GM18505 (cell line): ENCODE measurements around the gene DAZAP1.
"Not testable (repeated sequence)": the region's sequence is repeated elsewhere in the genome, so short reads cannot be mapped to it uniquely, and the experiment has no call there.

ENCODE experiments used
- ATAC-seq: cut with Tn5 transposase; IDR thresholded peaks from one replicate; pipeline ENCODE4 v1.9.1; 2021; ENCODE audit not compliant: unreplicated experiment
- POLR2A ChIP-seq: IDR thresholded peaks from 4 replicates; pipeline ENCODE4 v1.6.1; 2011; ENCODE audit warnings: borderline replicate concordance; ENCODE audit not compliant: insufficient read depth, insufficient read length; ENCODE audit errors: extremely low read depth

Gene DAZAP1

GRCh38 chr19:1438933-1439354 is 31.6 kb downstream of the DAZAP1 start:
- ATAC-seq = no peak
- TF ChIP-seq POLR2A = no peak

- not testable (repeated sequence) for ATAC-seq
These were observed 32.4 kb downstream of the DAZAP1 start for GRCh38 chr19:1439525-1440417.

- no peak for ATAC-seq
- TF ChIP-seq POLR2A = no peak
These were observed 33.0 kb downstream of the DAZAP1 start for GRCh38 chr19:1440418-1440801.

GRCh38 chr19:1441022-1441426 is 33.6 kb downstream of the DAZAP1 start:
- TF ChIP-seq POLR2A = no peak
- no peak for ATAC-seq

GRCh38 chr19:1441677-1442438 is 34.5 kb downstream of the DAZAP1 start:
- TF ChIP-seq POLR2A = no peak
- no peak for ATAC-seq

GRCh38 chr19:1445185-1445931 is 38.0 kb downstream of the DAZAP1 start:
- TF ChIP-seq POLR2A = no peak
- ATAC-seq = peak; percentile 57

- ATAC-seq = no peak
- TF ChIP-seq POLR2A = no peak
These were observed 38.7 kb downstream of the DAZAP1 start for GRCh38 chr19:1445932-1446712.

GRCh38 chr19:1446713-1447481 is 39.5 kb downstream of the DAZAP1 start:
- TF ChIP-seq POLR2A = no peak
- ATAC-seq = no peak

GRCh38 chr19:1447504-1447903 is 40.1 kb downstream of the DAZAP1 start:
- ATAC-seq = no peak
- TF ChIP-seq POLR2A = no peak

- no peak for ATAC-seq
- TF ChIP-seq POLR2A = no peak
These were observed 40.6 kb downstream of the DAZAP1 start for GRCh38 chr19:1447944-1448343.

GRCh38 chr19:1449467-1450442 is 42.4 kb downstream of the DAZAP1 start, which contains the start of gene APC2:
APC2 (plus strand) TSS chr19:1450121; CDS start chr19:1453002, 2,881 bp downstream.
- ATAC-seq = no peak
- no peak for TF ChIP-seq POLR2A
